Renal cortex interstitium (tissue), 11 donors: Measurements from ENCODE around the gene KCNJ11. TPM values are rescaled to one million over a fixed set of nuclear protein-coding genes. Genes with fewer than 3 reads are reported as not detected.

Source experiments
- DNase-seq, 11 donors: peaks; one replicate each; pipeline ENCODE4 v3.0.0-alpha.2; 2013; ENCODE audit warnings: low read depth in 9 of 11, low spot score in 4 of 11; ENCODE audit errors: extremely low read depth in 1 of 11
- polyA plus RNA-seq, 3 donors: library from polyadenylated mRNA; unstranded; fragments of 120-200 nt; gene quantifications; one replicate each; pipeline ENCODE4 v1.2.1, GENCODE V29; 2013; ENCODE audit not compliant: insufficient read length in 3 of 3

The KCNJ11 gene
- polyA plus RNA-seq, 3 donors = 2.1 to 3.3 (median 3.1) TPM

GRCh38 chr11:17397311-17398002, 9.0 kb upstream of the KCNJ11 start:
- DNase-seq = no peak

- DNase-seq = no peak
These were observed 8.3 kb upstream of the KCNJ11 start for GRCh38 chr11:17396598-17397310.

- DNase-seq = no peak
These were observed 7.5 kb upstream of the KCNJ11 start for GRCh38 chr11:17395978-17396377.

GRCh38 chr11:17395554-17395961, 7.1 kb upstream of the KCNJ11 start:
- DNase-seq = no peak

- no peak for DNase-seq
These were observed 6.4 kb upstream of the KCNJ11 start for GRCh38 chr11:17394743-17395390.

- no peak for DNase-seq
These were observed 5.0 kb upstream of the KCNJ11 start for GRCh38 chr11:17393472-17393871.

- DNase-seq = no peak
These were observed 4.4 kb upstream of the KCNJ11 start for GRCh38 chr11:17392872-17393271.

GRCh38 chr11:17391493-17392355, 3.3 kb upstream of the KCNJ11 start:
- DNase-seq = no peak

GRCh38 chr11:17389957-17390649, 1.6 kb upstream of the KCNJ11 start:
- no peak for DNase-seq

GRCh38 chr11:17389211-17389956, 925 bp upstream of the KCNJ11 start:
- peak in 10 of 11 donors; percentile 48 to 71 (median 60) for DNase-seq

GRCh38 chr11:17387811-17388210, 648 bp downstream of the KCNJ11 start:
- DNase-seq = no peak

- no peak for DNase-seq
These were observed 1.2 kb downstream of the KCNJ11 start for GRCh38 chr11:17387254-17387653.

- DNase-seq = peak in 1 of 11 donors; percentile 27
These were observed 2.0 kb downstream of the KCNJ11 start for GRCh38 chr11:17386331-17387084.

- no peak for DNase-seq
These were observed 2.5 kb downstream of the KCNJ11 start for GRCh38 chr11:17385926-17386325.

- DNase-seq = no peak
These were observed 3.0 kb downstream of the KCNJ11 start for GRCh38 chr11:17385492-17385891.

- peak in 10 of 11 donors; percentile 47 to 87 (median 74) for DNase-seq
These were observed 4.4 kb downstream of the KCNJ11 start for GRCh38 chr11:17384002-17384511.

- no peak for DNase-seq
These were observed 5.0 kb downstream of the KCNJ11 start for GRCh38 chr11:17383461-17383860.
